Uterus (tissue), 4 donors: ENCODE data around the gene CSF2. TPM values are rescaled to one million over a fixed set of nuclear protein-coding genes. Genes with fewer than 3 reads are reported as not detected.
A peak's percentile ranks its signal among the peaks of the same experiment; 100 is the strongest.

ENCODE experiments used
- DNase-seq, 2 donors: peaks; one replicate each; pipeline ENCODE4 v3.0.0-alpha.2; 2019 to 2020
- H3K27ac ChIP-seq, 2 donors: fragments of 200-600 bp; sonication (generic); 1 replicate in 1 of 2; 2 replicates in 1 of 2; pipeline ENCODE4 v1.5.1; 2016 to 2018
- H3K27me3 ChIP-seq, 2 donors: fragments of 200-600 bp; sonication (generic); one replicate each; pipeline ENCODE4 v1.5.1; 2018 to 2019; ENCODE audit warnings: control low read depth in 1 of 2
- H3K36me3 ChIP-seq, 2 donors: fragments of 200-600 bp; sonication (generic); one replicate each; pipeline ENCODE4 v1.5.1; 2019; ENCODE audit warnings: control low read depth in 1 of 2
- H3K4me1 ChIP-seq, 2 donors: fragments of 200-600 bp; sonication (generic); one replicate each; pipeline ENCODE4 v1.5.1; 2018 to 2019; ENCODE audit warnings: control low read depth in 1 of 2
- H3K4me3 ChIP-seq, 2 donors: fragments of 200-600 bp; sonication (generic); 1 replicate in 1 of 2; 2 replicates in 1 of 2; pipeline ENCODE4 v1.5.1; 2018 to 2019; ENCODE audit warnings: mild to moderate bottlenecking in 1 of 2
- H3K9me3 ChIP-seq, 2 donors: fragments of 200-600 bp; sonication (generic); one replicate each; pipeline ENCODE4 v1.5.1; 2019; ENCODE audit warnings: control low read depth in 1 of 2
- CTCF ChIP-seq, 4 experiments: fragments of 200-600 bp in 2 of 4; fragments of 450-650 bp in 2 of 4; sonication (generic) in 2 of 4; IDR thresholded peaks; one replicate each; pipeline ENCODE4 v1.5.1; 2016 to 2019; ENCODE audit warnings: antibody characterized with exemption in 4 of 4, mild to moderate bottlenecking in 2 of 4, moderate library complexity in 1 of 4
- POLR2A ChIP-seq, 2 donors: fragments of 450-650 bp; IDR thresholded peaks; one replicate each; pipeline ENCODE4 v1.6.1; 2016; ENCODE audit warnings: antibody characterized with exemption in 2 of 2, mild to moderate bottlenecking in 1 of 2, moderate library complexity in 1 of 2
- intact Hi-C: fragments of 100-400 bp; cut with DNase I; formaldehyde crosslinking; loops from one replicate; pipeline ENCODE4 v1.15.1; 2023; ENCODE audit warnings: low total_unique reads
- total RNA-seq, 4 donors: library from RNA; depleted of rRNA in 3 of 4; stranded (reverse); fragments of >200 nt in 3 of 4; gene quantifications; one replicate each; pipeline versions ENCODE4 v1.1.0 to v1.2.4, GENCODE V29; 2014 to 2023
- donor health status: DM: yes; HTN: yes; CAD: no.

The CSF2 gene
- total RNA-seq, 4 donors from 2014 or later, result not detected

- no peaks in the 10 kb centered on the region for H3K36me3 ChIP-seq
- H3K27me3 ChIP-seq, result no peaks in the 10 kb centered on the region
- no peaks in the 10 kb centered on the region for H3K4me1 ChIP-seq
- DNase-seq, result peak; percentile 6 to 8
- H3K27ac ChIP-seq, result no peak within 1 kb of the TSS
- no peaks in the 10 kb centered on the region for H3K9me3 ChIP-seq
- H3K4me3 ChIP-seq, result no peak within 1 kb of the TSS
- no peak for TF ChIP-seq POLR2A (IDR thresholded peaks at IDR 0.05)
- no peak for TF ChIP-seq CTCF (IDR thresholded peaks at IDR 0.05)
- intact Hi-C loops, result loop anchor here (5.0 kb wide), 1 partner anchor 473 kb away; no protein-coding TSS in a partner anchor
Measured at GRCh38 chr5:132060501-132061161, 13.0 kb upstream of the CSF2 start, which contains the start of gene IL3. Gene IL3 (plus strand): TSS chr5:132060655. CDS start chr5:132060707, 52 bp downstream.

GRCh38 chr5:132063090-132063911 is 10.3 kb upstream of the CSF2 start:
- TF ChIP-seq POLR2A (IDR thresholded peaks at IDR 0.05), result no peak
- peak; percentile 71 to 91 (median 82) for TF ChIP-seq CTCF (IDR thresholded peaks at IDR 0.05)
- Histone ChIP-seq H3K4me3 (no peak overlapping the region), H3K27ac (no peak overlapping the region), H3K4me1 (no peaks in the 10 kb centered on the region), H3K9me3 (no peaks in the 10 kb centered on the region), H3K27me3 (no peaks in the 10 kb centered on the region), H3K36me3 (no peaks in the 10 kb centered on the region)
- peak; percentile 56 to 58 for DNase-seq
- intact Hi-C loops, result loop anchor here (5.0 kb wide), 1 partner anchor 476 kb away; no protein-coding TSS in a partner anchor

GRCh38 chr5:132064140-132064539 is 9.4 kb upstream of the CSF2 start:
- Histone ChIP-seq H3K36me3 (no peaks in the 10 kb centered on the region), H3K27ac (no peak overlapping the region), H3K4me3 (no peak overlapping the region), H3K27me3 (no peaks in the 10 kb centered on the region), H3K4me1 (no peaks in the 10 kb centered on the region), H3K9me3 (no peaks in the 10 kb centered on the region)
- DNase-seq, result no peak
- TF ChIP-seq CTCF (IDR thresholded peaks at IDR 0.05) (no peak), POLR2A (IDR thresholded peaks at IDR 0.05) (no peak)
- intact Hi-C loops, result loop anchor here (5.0 kb wide), 1 partner anchor 477 kb away; no protein-coding TSS in a partner anchor

- intact Hi-C loops, result loop anchor here (5.0 kb wide), 1 partner anchor 478 kb away; no protein-coding TSS in a partner anchor
- peak; percentile 43 to 52 for DNase-seq
Measured at GRCh38 chr5:132064738-132065331, 8.8 kb upstream of the CSF2 start.

More at GRCh38 chr5:132064738-132065331, 8.8 kb upstream of the CSF2 start:
- H3K9me3 ChIP-seq, result no peaks in the 10 kb centered on the region
- TF ChIP-seq CTCF (IDR thresholded peaks at IDR 0.05) (peak; percentile 54 to 78 (median 58)), POLR2A (IDR thresholded peaks at IDR 0.05) (no peak)
- H3K27ac ChIP-seq, result no peak overlapping the region
- no peak overlapping the region for H3K4me3 ChIP-seq
- no peaks in the 10 kb centered on the region for H3K27me3 ChIP-seq
- H3K36me3 ChIP-seq, result no peaks in the 10 kb centered on the region
- H3K4me1 ChIP-seq, result no peaks in the 10 kb centered on the region
